ENCODE measurements around the gene TCF12.

TCF12 gene

GRCh38 chr15:56891852-56892440, 26.5 kb upstream of the TCF12 start:
- no peaks in the 10 kb centered on the region for H3K36me3 ChIP-seq (ENCODE audit: control insufficient read depth, insufficient read depth, low read length)
- peaks cover 11% of the 10 kb centered on the region for H3K4me1 ChIP-seq (ENCODE audit: control insufficient read depth, insufficient read depth, low read length)
- no peak overlapping the region for H3K9ac ChIP-seq (ENCODE audit: low read length)
- no peak overlapping the region for H3K4me3 ChIP-seq (ENCODE audit: low read length)
- H3K9me3 ChIP-seq (ENCODE audit: control insufficient read depth, low read length): no peaks in the 10 kb centered on the region
- H3K27me3 ChIP-seq (ENCODE audit: control insufficient read depth, insufficient read depth, low read length): no peaks in the 10 kb centered on the region

- no peaks in the 10 kb centered on the region for H3K36me3 ChIP-seq (ENCODE audit: control insufficient read depth, insufficient read depth, low read length)
- peaks cover 8% of the 10 kb centered on the region for H3K4me1 ChIP-seq (ENCODE audit: control insufficient read depth, insufficient read depth, low read length)
- no peak overlapping the region for H3K4me3 ChIP-seq (ENCODE audit: low read length)
- no peaks in the 10 kb centered on the region for H3K27me3 ChIP-seq (ENCODE audit: control insufficient read depth, insufficient read depth, low read length)
- no peaks in the 10 kb centered on the region for H3K9me3 ChIP-seq (ENCODE audit: control insufficient read depth, low read length)
- H3K9ac ChIP-seq (ENCODE audit: low read length): no peak overlapping the region
Observed at GRCh38 chr15:56892659-56893363, 25.6 kb upstream of the TCF12 start.

- Histone ChIP-seq H3K27me3 (ENCODE audit: control insufficient read depth, insufficient read depth, low read length) (no peaks in the 10 kb centered on the region), H3K9ac (ENCODE audit: low read length) (no peak overlapping the region), H3K9me3 (ENCODE audit: control insufficient read depth, low read length) (no peaks in the 10 kb centered on the region), H3K36me3 (ENCODE audit: control insufficient read depth, insufficient read depth, low read length) (no peaks in the 10 kb centered on the region), H3K4me1 (ENCODE audit: control insufficient read depth, insufficient read depth, low read length) (peaks cover 2% of the 10 kb centered on the region), H3K4me3 (ENCODE audit: low read length) (no peak overlapping the region)
Observed at GRCh38 chr15:56893364-56893678, 25.1 kb upstream of the TCF12 start.

- no peaks in the 10 kb centered on the region for H3K4me1 ChIP-seq (ENCODE audit: control insufficient read depth, insufficient read depth, low read length)
- H3K36me3 ChIP-seq (ENCODE audit: control insufficient read depth, insufficient read depth, low read length): no peaks in the 10 kb centered on the region
- H3K9ac ChIP-seq (ENCODE audit: low read length): no peak overlapping the region
- no peaks in the 10 kb centered on the region for H3K27me3 ChIP-seq (ENCODE audit: control insufficient read depth, insufficient read depth, low read length)
- no peaks in the 10 kb centered on the region for H3K9me3 ChIP-seq (ENCODE audit: control insufficient read depth, low read length)
- no peak overlapping the region for H3K4me3 ChIP-seq (ENCODE audit: low read length)
Observed at GRCh38 chr15:56894601-56895000, 23.8 kb upstream of the TCF12 start.

- Histone ChIP-seq H3K9me3 (ENCODE audit: control insufficient read depth, low read length) (no peaks in the 10 kb centered on the region), H3K4me3 (ENCODE audit: low read length) (no peak overlapping the region), H3K27me3 (ENCODE audit: control insufficient read depth, insufficient read depth, low read length) (no peaks in the 10 kb centered on the region), H3K9ac (ENCODE audit: low read length) (no peak overlapping the region), H3K36me3 (ENCODE audit: control insufficient read depth, insufficient read depth, low read length) (no peaks in the 10 kb centered on the region), H3K4me1 (ENCODE audit: control insufficient read depth, insufficient read depth, low read length) (no peaks in the 10 kb centered on the region)
Observed at GRCh38 chr15:56901931-56902330, 16.5 kb upstream of the TCF12 start.

- Histone ChIP-seq H3K36me3 (ENCODE audit: control insufficient read depth, insufficient read depth, low read length) (no peaks in the 10 kb centered on the region), H3K9me3 (ENCODE audit: control insufficient read depth, low read length) (no peaks in the 10 kb centered on the region), H3K27me3 (ENCODE audit: control insufficient read depth, insufficient read depth, low read length) (no peaks in the 10 kb centered on the region), H3K4me1 (ENCODE audit: control insufficient read depth, insufficient read depth, low read length) (no peaks in the 10 kb centered on the region), H3K4me3 (ENCODE audit: low read length) (no peak overlapping the region), H3K9ac (ENCODE audit: low read length) (no peak overlapping the region)
Observed at GRCh38 chr15:56906766-56907165, 11.7 kb upstream of the TCF12 start.

GRCh38 chr15:56910801-56911200, 7.6 kb upstream of the TCF12 start:
- Histone ChIP-seq H3K27me3 (ENCODE audit: control insufficient read depth, insufficient read depth, low read length) (no peaks in the 10 kb centered on the region), H3K9ac (ENCODE audit: low read length) (no peak overlapping the region), H3K4me3 (ENCODE audit: low read length) (no peak overlapping the region), H3K9me3 (ENCODE audit: control insufficient read depth, low read length) (no peaks in the 10 kb centered on the region), H3K36me3 (ENCODE audit: control insufficient read depth, insufficient read depth, low read length) (no peaks in the 10 kb centered on the region), H3K4me1 (ENCODE audit: control insufficient read depth, insufficient read depth, low read length) (no peaks in the 10 kb centered on the region)

GRCh38 chr15:56913241-56913640, 5.2 kb upstream of the TCF12 start:
- Histone ChIP-seq H3K9ac (ENCODE audit: low read length) (no peak overlapping the region), H3K27me3 (ENCODE audit: control insufficient read depth, insufficient read depth, low read length) (no peaks in the 10 kb centered on the region), H3K9me3 (ENCODE audit: control insufficient read depth, low read length) (no peaks in the 10 kb centered on the region), H3K4me1 (ENCODE audit: control insufficient read depth, insufficient read depth, low read length) (peaks cover 11% of the 10 kb centered on the region), H3K36me3 (ENCODE audit: control insufficient read depth, insufficient read depth, low read length) (no peaks in the 10 kb centered on the region), H3K4me3 (ENCODE audit: low read length) (no peak overlapping the region)

GRCh38 chr15:56913670-56914069, 4.8 kb upstream of the TCF12 start:
- H3K27me3 ChIP-seq (ENCODE audit: control insufficient read depth, insufficient read depth, low read length): no peaks in the 10 kb centered on the region
- peaks cover 11% of the 10 kb centered on the region for H3K4me1 ChIP-seq (ENCODE audit: control insufficient read depth, insufficient read depth, low read length)
- H3K9ac ChIP-seq (ENCODE audit: low read length): no peak overlapping the region

GRCh38 chr15:56915888-56916287, 2.6 kb upstream of the TCF12 start:
- Histone ChIP-seq H3K27me3 (ENCODE audit: control insufficient read depth, insufficient read depth, low read length) (no peaks in the 10 kb centered on the region), H3K9me3 (ENCODE audit: control insufficient read depth, low read length) (no peaks in the 10 kb centered on the region), H3K4me3 (ENCODE audit: low read length) (no peak overlapping the region), H3K36me3 (ENCODE audit: control insufficient read depth, insufficient read depth, low read length) (no peaks in the 10 kb centered on the region), H3K4me1 (ENCODE audit: control insufficient read depth, insufficient read depth, low read length) (peaks cover 19% of the 10 kb centered on the region), H3K9ac (ENCODE audit: low read length) (no peak overlapping the region)

More at GRCh38 chr15:56913670-56914069, 4.8 kb upstream of the TCF12 start:
- no peaks in the 10 kb centered on the region for H3K36me3 ChIP-seq (ENCODE audit: control insufficient read depth, insufficient read depth, low read length)
- no peak overlapping the region for H3K4me3 ChIP-seq (ENCODE audit: low read length)
- no peaks in the 10 kb centered on the region for H3K9me3 ChIP-seq (ENCODE audit: control insufficient read depth, low read length)

GRCh38 chr15:56916825-56917477, 1.5 kb upstream of the TCF12 start:
- no peaks in the 10 kb centered on the region for H3K9me3 ChIP-seq (ENCODE audit: control insufficient read depth, low read length)
- no peak overlapping the region for H3K9ac ChIP-seq (ENCODE audit: low read length)
- no peak overlapping the region for H3K4me3 ChIP-seq (ENCODE audit: low read length)
- peaks cover 19% of the 10 kb centered on the region for H3K4me1 ChIP-seq (ENCODE audit: control insufficient read depth, insufficient read depth, low read length)
- H3K36me3 ChIP-seq (ENCODE audit: control insufficient read depth, insufficient read depth, low read length): no peaks in the 10 kb centered on the region
- H3K27me3 ChIP-seq (ENCODE audit: control insufficient read depth, insufficient read depth, low read length): no peaks in the 10 kb centered on the region

- Histone ChIP-seq H3K36me3 (ENCODE audit: control insufficient read depth, insufficient read depth, low read length) (no peaks in the 10 kb centered on the region), H3K4me3 (ENCODE audit: low read length) (peak overlapping the region; percentile 88), H3K27me3 (ENCODE audit: control insufficient read depth, insufficient read depth, low read length) (no peaks in the 10 kb centered on the region), H3K9ac (ENCODE audit: low read length) (peak overlapping the region; percentile 94), H3K9me3 (ENCODE audit: control insufficient read depth, low read length) (no peaks in the 10 kb centered on the region), H3K4me1 (ENCODE audit: control insufficient read depth, insufficient read depth, low read length) (peaks cover 19% of the 10 kb centered on the region)
Observed at GRCh38 chr15:56917652-56918045, 795 bp upstream of the TCF12 start.
